Suprapubic skin (tissue), 4 donors: ENCODE data around the gene RBBP8NL.

Experiments used
- EP300 ChIP-seq: sonication (generic); formaldehyde crosslinking; IDR thresholded peaks from one replicate; pipeline ENCODE4 v1.6.1; 2017; ENCODE audit warnings: antibody characterized with exemption
- POLR2A ChIP-seq, 2 donors: fragments of 450-650 bp; IDR thresholded peaks; one replicate each; pipeline ENCODE4 v1.6.1; 2017; ENCODE audit warnings: antibody characterized with exemption in 2 of 2, mild to moderate bottlenecking in 2 of 2, moderate library complexity in 2 of 2
- POLR2AphosphoS5 ChIP-seq, 3 donors: sonication (generic); formaldehyde crosslinking; IDR thresholded peaks; one replicate each; pipeline ENCODE4 v1.6.1; 2017; ENCODE audit warnings: antibody characterized with exemption in 3 of 3
- TF ChIP-seq, protein P1 (sequence below), 2 donors: fragments of 200-600 bp in 1 of 2; fragments of 450-650 bp in 1 of 2; sonication (generic) in 1 of 2; IDR thresholded peaks; one replicate each; pipeline ENCODE4 v1.5.1; 2016 to 2019; ENCODE audit warnings: antibody characterized with exemption in 2 of 2, mild to moderate bottlenecking in 1 of 2, moderate library complexity in 1 of 2

DNA sequence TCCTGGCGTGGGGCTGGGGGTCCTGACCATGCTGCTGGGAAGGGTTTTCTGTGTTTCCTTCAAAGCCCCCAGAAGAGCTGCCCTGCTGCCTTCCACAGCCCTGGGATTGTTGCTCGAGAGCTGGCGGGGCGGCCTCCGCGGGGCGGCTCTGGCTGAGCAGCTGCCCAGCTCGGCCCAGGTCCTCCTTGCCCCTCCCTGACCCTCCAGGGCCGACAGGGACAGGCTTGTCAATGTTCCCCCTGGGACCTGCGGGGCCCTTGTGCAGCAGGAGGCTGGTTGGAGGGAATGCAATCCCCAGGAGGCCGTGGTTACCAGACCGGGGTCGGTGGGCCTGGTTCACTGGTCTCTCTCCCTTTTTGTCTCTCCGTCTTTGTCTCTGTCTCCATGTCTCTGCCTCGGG lies 28.6 kb upstream of the RBBP8NL start:
- no peak for TF ChIP-seq EP300
- no peak for TF ChIP-seq POLR2AphosphoS5 (IDR thresholded peaks at IDR 0.05)
- TF ChIP-seq, protein P1, sequence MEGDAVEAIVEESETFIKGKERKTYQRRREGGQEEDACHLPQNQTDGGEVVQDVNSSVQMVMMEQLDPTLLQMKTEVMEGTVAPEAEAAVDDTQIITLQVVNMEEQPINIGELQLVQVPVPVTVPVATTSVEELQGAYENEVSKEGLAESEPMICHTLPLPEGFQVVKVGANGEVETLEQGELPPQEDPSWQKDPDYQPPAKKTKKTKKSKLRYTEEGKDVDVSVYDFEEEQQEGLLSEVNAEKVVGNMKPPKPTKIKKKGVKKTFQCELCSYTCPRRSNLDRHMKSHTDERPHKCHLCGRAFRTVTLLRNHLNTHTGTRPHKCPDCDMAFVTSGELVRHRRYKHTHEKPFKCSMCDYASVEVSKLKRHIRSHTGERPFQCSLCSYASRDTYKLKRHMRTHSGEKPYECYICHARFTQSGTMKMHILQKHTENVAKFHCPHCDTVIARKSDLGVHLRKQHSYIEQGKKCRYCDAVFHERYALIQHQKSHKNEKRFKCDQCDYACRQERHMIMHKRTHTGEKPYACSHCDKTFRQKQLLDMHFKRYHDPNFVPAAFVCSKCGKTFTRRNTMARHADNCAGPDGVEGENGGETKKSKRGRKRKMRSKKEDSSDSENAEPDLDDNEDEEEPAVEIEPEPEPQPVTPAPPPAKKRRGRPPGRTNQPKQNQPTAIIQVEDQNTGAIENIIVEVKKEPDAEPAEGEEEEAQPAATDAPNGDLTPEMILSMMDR (IDR thresholded peaks at IDR 0.05), result no peak
- TF ChIP-seq POLR2A (IDR thresholded peaks at IDR 0.05), result no peak
